Right renal pelvis (tissue), 4 donors: ENCODE results near the gene TP53. TPM values are rescaled to one million over a fixed set of nuclear protein-coding genes. Genes with fewer than 3 reads are reported as not detected.

ENCODE experiments used
- DNase-seq, 4 donors: peaks; one replicate each; pipeline ENCODE4 v3.0.0-alpha.2; 2013; ENCODE audit warnings: low read depth in 4 of 4, low spot score in 3 of 4, missing footprints in 1 of 4
- polyA plus RNA-seq, 4 donors: library from polyadenylated mRNA; unstranded; fragments of 120-200 nt; gene quantifications; one replicate each; pipeline ENCODE4 v1.2.1, GENCODE V29; 2013; ENCODE audit not compliant: insufficient read length in 4 of 4

The TP53 gene
- polyA plus RNA-seq, 4 donors, result 69.4 to 74.4 (median 70.7) TPM

DNA sequence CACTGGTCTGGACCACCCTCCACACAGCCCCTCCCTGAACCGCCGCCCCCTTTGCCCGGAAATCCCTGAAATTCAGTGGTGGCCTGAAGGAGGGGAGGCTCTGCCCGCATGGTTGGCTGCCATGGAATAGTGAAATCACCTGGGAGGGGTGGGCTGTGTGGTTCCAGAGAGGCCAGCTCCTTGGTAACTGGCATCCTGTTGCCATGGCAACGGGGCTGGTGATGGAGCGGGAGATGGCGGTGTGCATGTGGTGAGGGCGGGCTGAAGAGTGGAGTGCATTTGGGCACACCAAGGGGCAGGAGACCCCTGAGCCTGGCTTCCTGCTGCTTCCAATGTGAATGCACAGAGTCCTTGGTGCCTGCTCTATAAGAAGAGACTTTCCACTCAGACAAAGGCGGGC is 20.2 kb upstream of the TP53 start:
- DNase-seq, result no peak

DNA sequence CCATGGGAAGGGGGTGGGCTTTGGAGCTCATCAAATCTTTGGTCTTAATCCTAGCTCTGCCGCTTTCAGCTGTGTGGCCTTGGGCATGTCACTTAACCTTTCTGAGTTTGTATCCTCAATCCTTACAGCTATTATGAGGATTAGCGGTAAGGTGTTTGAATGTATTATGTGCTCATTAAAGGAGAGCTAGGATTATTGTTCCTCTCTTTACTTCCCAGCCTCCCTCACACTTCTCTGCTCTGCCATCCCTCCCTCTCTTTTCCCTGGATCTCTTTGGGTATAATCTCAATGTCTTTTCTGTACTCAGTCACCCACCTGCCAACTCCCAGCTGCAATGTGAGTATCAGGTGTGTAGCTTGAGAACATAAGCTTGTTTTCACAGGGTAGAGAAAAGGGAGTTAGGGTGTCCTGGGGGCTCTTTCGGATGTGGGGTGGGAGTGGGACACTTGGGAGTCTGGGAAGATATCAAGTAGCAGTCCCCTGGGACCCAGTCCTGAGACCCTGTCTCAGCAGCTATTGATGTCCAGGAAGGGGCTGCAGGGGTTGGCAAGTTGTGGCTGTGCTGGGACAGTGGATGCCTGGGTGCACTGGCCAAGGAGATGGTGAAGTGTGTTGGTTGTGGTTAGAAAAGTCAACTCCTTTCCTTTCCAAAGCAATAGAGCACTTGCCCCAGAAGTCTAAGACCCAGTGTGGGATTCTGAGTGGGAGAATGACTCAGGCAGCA is 19.5 kb upstream of the TP53 start:
- no peak for DNase-seq

DNA sequence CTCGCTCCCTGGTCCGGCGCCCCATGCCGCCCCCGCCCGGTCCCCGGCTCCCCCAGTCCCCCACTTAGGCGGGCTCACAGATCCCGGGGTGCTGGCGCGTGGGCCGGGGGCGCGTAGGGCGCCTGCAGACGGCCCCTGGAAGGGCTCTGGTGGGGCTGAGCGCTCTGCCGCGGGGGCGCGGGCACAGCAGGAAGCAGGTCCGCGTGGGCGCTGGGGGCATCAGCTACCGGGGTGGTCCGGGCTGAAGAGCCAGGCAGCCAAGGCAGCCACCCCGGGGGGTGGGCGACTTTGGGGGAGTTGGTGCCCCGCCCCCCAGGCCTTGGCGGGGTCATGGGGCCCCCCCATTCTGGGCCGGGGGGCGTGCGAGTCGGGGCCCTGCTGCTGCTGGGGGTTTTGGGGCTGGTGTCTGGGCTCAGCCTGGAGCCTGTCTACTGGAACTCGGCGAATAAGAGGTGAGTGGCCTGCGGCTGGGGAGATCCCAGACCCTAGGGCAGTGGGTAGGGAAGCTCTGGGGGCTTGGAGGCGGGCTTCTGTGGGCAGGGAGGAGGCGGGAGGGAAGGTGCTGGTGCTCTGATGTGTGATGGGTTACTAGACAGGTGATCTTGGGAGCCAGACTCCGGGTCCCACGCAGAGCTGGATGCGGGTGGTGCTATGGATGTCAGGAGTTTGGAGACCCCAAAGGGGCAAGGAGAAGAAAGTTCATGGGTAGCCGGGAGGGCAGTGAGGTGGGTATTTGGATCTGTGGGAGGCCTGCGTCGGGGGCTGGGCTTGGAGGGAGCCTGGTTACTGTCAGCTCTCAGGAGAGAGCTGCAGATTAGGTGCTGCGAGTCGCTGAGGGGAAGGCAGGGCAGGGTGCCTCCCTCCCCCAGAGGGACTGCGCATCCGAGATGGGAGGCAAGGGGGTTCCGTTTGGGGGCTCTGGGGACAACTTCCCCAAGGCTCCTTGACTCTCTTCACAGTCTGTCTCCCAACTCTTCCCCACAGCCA is 18.3 kb upstream of the TP53 start:
- no peak for DNase-seq

DNA sequence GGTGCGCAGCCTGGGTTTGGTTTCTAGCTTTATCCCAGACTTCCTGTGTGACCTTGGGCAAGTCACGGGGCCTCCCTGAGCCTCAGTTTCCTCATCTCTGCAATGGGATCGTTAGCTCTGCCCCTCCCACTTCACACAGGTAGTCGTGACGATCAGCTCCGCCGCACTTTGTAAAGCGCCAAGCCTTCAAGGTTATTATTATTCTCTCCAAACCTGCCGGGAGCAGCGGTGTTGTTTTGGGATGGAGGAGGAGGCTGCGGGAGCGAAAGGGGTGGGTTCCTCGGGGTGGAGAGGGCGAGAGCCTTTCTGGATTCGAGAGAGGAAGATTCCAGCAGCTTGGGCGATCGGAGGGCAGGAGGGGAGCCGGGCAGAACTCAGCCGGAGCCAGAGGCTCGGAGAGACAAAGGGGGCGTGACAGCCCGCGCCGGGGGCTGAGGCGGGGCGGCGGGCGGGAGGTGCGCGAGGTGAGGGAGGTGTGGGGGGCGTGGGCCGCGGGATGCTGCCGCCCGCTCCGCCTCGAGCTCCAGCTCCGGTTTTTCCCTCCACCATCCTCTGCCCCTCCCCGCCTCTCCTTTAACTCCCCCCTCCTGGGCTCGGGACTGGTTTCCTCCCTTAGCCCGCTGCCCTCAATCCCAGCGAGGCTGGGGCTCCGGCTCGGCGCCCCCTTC is 17.4 kb upstream of the TP53 start, which contains the start of gene EFNB3:
EFNB3 (plus strand) TSS at position 602 of the 668 bp plus-strand sequence. CDS start 397 bp downstream, outside the sequence.
- no peak for DNase-seq

DNA sequence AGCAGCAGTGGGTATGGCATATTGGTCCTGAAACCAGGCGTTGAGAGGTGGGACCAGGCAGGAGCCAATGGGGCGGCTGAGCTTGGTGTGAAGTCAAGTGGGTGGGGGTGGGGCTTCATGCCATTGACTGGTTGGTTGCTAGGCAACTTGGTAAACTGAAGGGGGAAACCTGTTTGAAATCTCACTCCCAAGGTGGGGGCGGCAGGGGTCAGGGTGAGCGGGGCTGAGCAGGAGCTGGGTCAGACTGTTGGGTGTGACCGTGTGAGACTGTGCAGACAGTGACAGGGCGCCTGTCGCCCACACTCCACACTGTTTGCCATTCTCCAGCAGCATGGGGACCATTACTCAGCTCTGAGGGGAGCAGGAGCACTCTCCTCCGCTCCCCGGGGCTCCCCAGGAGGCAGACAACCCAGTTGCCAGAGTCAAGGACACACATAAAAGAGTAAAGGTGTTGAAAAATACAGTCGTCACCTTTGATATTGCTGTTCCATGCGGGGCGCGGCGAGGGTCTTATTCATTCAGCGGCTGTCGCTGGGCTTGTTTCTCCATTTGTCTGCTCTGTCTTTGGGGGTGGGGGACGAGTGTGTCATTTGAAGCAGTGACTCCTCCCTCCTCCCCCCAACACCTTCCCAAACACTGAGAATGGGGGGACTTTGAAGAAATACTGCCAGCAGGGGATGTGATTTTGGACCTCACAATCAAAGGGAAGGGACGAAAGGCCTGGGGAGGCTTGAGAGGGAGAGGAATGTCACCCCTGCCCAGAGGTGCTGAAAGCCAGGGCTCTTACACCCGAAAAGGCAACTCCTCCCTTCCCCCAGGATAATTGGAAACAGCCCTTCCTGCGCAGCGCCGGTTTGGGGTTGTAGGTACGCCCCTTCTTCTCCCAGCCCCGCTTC is 16.5 kb upstream of the TP53 start:
- DNase-seq, result peak in 2 of 4 donors; percentile 63 to 70

DNA sequence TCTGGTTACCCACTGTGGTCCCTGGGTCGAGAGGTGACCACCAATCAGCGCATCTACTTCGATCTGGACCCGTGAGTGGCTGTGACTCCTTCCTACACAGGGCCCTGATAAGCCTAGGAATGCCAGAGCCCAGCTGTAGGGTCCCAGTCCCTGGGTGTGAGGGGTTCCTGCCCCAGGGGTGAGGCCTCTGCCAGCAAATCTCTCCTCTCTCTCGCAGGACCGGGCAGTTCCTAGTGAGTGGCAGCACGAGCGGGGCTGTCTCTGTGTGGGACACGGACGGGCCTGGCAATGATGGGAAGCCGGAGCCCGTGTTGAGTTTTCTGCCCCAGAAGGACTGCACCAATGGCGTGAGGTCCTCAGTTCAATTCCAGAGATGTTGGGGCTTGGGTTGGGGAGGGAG is 15.5 kb upstream of the TP53 start:
- DNase-seq, result no peak

DNA sequence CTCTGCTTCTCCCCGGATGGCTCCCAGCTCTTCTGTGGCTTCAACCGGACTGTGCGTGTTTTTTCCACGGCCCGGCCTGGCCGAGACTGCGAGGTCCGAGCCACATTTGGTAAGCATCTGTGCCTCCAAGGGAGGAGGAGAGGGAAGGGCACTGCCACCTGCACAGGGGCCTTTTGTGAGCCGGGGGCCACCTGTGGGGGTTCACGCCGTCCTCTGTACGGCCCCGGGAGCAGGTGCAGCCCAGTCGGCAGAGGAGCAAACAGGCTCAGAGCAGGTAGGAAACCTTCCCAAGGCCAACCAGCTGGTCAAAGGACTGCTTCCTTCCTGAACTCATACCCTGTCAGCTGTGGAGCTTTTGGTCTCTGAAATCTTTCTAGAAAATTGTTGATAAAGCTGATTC is 14.4 kb upstream of the TP53 start:
- DNase-seq, result no peak

DNA sequence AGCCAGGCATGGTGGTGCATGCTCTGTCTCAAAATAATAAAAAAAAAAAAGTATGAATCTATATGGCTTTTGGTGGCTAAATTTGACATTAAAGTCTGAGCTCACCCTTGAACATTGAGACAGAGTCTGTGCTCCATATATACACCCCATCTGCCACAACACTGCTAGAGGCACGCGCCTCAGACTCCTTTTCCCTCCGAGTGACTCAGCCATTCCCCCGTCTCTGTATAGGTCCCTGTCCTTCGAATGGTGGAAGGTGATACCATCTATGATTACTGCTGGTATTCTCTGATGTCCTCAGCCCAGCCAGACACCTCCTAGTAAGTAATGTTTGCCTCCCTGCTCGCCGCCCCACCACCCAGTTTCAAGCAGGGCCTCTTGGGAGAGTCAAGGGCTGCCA is 13.2 kb upstream of the TP53 start:
- DNase-seq, result no peak

DNA sequence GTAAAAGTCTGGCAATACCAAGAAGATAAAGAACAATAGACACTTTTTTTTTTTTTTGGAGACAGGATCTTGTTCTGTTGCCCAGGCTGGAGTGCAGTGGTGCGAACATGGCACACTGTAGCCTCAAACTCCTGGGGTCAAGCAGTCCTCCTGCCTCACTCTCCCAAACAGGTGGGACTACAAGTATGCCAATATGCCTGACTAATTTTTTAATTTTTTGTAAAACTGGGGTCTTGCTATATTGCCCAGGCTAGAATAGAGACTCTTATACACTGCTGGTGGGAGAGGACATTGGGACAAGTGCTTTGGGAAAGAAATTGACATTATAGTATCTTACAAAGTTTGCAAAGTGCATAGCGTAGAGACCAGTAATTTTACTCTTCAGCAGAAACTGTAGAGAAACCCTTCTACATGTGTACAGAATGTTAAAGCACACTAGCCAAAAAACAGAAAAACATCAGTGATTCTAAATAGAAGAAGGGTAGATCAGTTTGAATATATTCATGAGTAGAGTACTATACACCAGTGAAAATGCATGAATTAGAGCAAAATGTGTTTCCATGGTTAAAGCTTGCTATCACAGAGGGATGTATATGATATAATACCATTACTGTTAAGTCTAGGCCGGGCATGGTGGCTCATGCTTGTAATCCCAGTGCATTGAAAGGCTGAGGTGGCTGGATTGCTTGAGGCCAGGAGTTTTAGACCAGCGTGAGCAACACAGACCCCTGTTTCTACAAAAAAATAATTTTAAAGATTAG is 10.7 kb upstream of the TP53 start:
- DNase-seq, result no peak

DNA sequence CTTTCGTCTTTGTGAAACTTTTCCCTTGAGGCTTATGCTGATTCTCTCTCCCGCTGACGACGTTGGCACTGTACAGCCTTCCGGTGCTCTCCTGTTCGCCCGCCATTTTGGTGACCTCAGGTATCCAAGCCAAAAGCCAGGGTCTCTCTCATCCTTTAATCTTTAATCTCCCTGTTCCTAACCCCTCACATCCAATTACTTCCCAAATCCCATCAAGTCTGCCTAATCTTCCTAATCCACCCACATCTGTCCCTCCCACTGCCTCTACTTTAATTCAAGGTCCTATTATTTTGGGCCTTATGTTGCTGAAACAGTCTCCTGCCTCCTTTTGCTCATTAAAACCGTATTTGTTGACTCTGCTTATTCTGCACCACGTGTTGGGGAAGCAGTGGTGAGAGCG is 8.3 kb upstream of the TP53 start:
- no peak for DNase-seq

DNA sequence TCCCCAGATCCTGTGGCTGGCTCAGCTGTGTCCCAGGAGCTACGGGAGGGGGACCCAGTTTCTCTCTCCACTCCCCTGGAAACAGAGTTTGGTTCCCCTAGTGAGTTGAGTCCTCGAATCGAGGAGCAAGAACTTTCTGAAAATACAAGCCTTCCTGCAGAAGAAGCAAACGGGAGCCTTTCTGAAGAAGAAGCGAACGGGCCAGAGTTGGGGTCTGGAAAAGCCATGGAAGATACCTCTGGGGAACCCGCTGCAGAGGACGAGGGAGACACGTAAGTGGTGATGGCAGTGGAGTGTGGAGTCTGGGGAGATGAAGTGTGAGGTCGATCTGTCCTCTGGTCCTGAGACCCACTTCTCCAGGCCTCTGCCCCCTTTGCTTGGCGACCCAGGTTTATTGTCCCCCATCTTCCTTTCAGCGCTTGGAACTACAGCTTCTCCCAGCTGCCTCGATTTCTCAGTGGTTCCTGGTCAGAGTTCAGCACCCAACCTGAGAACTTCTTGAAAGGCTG is 1.6 kb upstream of the TP53 start:
- no peak for DNase-seq

DNA sequence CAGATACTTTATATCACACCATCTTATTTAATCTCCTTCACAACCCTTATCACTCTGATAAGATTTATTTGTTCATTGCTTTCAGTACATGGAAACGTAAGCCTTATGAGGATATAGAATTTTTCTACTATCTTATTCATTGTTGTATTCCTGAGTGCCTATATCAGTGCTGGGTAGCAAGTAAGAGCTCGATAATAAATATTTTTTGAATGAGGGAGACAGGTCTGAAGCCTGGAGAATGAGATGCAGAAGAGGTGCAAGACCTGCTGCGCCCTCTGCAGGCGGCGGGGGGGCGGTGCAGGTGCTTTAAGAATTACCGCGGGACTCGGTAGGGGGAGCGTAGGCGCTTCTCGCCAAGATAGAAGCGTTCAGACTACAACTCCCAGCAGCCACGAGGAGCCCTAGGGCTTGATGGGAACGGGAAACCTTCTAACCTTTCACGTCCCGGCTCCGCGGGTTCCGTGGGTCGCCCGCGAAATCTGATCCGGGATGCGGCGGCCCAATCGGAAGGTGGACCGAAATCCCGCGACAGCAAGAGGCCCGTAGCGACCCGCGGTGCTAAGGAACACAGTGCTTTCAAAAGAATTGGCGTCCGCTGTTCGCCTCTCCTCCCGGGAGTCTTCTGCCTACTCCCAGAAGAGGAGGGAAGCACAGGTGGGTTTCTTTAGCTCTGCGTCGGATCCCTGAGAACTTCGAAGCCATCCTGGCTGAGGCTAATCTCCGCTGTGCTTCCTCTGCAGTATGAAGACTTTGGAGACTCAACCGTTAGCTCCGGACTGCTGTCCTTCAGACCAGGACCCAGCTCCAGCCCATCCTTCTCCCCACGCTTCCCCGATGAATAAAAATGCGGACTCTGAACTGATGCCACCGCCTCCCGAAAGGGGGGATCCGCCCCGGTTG is 868 bp upstream of the TP53 start, which contains the start of gene WRAP53:
WRAP53 (plus strand) TSS at position 570 of the 900 bp plus-strand sequence; CDS start at position 742, 172 bp downstream.
- peak; percentile 94 to 97 (median 97) for DNase-seq

DNA sequence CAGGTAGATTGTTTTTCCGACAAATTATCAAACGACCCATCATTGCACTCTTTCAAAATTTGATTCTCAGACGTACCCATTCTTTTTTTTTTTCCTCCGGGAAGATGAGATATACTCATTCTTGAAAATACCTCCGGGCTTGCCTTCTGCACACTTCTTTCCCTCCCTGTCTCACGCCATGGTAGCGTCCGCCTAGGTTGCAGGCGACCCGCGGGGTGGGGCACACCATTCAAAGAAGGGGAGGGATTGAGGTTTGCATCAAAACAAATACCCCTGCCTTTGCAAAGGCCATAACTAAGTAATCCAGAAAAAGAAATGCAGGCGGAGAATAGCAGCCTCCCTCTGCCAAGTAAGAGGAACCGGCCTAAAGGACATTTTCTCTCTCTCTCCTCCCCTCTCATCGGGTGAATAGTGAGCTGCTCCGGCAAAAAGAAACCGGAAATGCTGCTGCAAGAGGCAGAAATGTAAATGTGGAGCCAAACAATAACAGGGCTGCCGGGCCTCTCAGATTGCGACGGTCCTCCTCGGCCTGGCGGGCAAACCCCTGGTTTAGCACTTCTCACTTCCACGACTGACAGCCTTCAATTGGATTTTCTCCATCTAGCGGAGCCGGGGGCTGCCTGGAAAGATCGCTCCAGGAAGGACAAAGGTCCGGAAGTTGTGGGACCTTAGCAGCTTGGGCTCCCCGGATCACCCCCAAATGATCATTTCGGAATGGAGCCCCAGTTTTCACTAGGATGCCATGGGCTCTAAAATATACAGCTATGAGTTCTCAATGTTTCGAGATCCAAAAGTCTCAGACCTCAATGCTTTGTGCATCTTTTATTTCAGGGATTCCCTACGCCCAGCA is 843 bp downstream of the TP53 start:
- DNase-seq, result peak; percentile 79 to 95 (median 86)

DNA sequence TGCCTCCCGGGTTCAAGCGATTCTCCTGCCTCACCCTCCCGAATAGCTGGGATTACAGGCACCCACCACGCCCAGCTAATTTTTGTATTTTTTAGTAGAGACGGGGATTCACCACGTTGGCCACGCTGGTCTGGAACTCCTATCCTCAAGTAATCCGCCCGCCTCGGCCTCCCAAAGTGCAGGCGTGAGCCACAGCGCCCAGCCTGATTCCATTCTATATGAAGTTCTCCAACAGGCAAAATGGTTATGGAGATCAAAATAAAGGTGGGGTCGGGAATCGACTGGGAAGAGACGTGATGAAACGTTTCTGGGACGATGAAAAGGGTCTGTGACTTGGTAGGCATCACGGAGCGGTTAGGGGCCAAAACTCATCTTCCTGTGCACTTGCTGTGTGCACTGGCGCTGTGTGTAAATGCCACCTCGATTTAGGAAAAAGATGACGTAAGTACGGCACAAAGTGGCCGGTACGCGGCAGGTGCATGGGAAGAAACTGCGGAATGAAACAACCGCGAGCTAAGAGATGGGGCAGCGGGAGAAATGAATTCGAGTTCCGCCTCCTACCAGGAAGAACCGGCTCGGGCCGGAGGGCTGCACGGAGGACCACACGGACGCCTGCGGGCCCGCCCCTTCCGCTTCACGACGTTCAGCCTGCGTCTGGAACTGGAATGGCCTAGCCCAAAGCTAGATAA is 1.6 kb downstream of the TP53 start:
- peak; percentile 86 to 93 (median 91) for DNase-seq

DNA sequence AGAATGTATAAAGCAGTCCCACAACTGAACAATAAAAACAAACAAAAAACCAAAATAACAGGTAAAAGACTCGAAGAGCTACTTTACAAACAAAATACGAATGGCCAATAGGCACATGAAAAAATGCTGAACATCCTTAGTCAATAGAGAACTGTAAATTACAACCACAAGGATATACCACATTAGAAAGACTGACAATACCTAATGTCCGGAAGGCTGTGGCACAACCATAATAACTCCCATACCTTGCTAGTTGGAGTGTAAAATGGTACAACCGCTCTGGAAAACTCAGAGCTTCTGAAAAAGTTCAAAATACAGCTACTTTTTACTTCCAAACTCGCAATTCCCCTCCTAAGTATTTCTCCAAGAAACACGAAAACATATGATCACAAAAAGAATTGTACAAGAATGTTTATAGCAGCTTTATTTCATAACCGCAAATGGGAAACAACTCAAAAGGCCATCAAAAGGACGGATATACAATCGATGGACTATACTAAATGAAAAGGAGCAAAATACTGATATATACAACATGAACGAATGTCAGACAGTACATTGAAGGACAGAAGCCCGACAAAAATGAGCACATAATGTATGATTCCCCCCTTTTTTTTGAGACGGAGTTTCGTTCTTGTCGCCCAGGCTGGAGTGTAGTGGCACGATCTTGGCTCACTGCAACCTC is 2.3 kb downstream of the TP53 start:
- no peak for DNase-seq
